Jurkat, Clone E6-1 (cell line): Measurements from ENCODE around the gene ANKS1A.

Source experiments
- DNase-seq: peaks from one replicate; pipeline ENCODE4 v3.0.0-alpha.2; 2011; ENCODE audit warnings: low read depth, low spot score
- H3K4me3 ChIP-seq: 2 replicates; pipeline ENCODE4 v1.5.1; 2011; ENCODE audit warnings: mild to moderate bottlenecking, low read length, control low read depth, moderate library complexity

Gene ANKS1A

DNA sequence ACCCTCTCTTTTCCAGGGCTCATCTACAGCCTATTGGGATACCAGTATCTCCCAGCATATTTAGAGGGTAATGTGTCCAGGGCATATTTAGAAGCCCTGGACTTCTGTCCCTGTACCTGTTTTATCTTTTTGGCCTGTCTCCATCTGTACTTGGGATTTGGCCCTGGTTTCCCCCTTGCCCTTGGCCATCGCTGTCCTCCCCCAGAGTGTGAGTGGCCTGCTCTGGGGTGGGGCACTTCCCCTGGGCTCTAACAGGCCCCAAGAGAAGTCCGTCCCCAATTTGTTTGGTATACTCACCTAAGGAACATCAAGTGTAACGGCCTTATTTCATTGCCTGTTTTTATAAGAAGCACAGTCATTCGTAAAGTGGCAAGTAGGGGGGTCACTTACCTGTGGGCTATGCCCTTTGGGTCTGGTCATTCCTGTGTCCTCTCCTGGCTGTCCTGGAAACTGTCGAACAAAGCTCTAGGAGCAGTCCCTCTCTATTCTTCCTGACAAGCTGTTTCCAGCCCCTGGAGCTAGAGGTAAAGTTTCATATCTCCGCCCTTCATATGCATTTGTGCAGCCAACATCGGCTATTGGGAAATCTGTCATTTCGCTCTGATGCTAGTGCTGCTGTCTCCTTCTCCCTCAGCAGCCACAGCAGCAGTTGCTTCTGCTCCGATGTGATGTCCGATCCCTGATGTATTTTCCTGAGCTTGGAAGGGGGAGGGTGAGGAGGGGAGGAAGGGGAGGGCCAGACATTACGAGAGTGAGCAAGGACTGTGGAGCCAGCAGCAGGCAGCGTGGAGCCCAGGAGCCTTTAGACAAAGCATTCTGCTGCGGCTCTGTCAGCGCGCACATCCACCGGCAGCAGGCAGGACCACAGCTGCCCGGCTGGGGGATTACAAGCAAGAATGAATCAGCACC lies 168.6 kb downstream of the ANKS1A start:
- no peak for DNase-seq
- no peak overlapping the region for H3K4me3 ChIP-seq

DNA sequence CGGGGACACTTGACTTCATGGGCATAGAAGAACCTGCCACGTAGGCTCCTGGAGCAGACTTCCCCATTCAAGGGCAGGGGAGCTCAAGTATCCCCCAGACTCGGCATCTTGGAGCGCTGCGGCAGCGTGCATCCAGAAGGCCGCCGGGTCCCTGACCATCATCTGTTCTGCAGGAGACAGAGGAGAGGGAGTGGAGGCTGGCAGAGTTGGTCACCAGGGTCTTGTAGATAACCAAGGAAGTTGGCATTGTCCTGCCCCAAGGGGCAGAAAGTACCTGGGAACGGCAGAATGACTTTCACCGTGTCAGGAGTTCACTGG lies 169.3 kb downstream of the ANKS1A start:
- no peak for DNase-seq
- no peak overlapping the region for H3K4me3 ChIP-seq

GRCh38 chr6:35058865-35059522 lies 169.9 kb downstream of the ANKS1A start:
- peak; percentile 67 for DNase-seq

GRCh38 chr6:35059596-35060345 lies 170.7 kb downstream of the ANKS1A start:
- DNase-seq = no peak
- no peak overlapping the region for H3K4me3 ChIP-seq

More at GRCh38 chr6:35058865-35059522, 169.9 kb downstream of the ANKS1A start:
- H3K4me3 ChIP-seq = no peak overlapping the region

DNA sequence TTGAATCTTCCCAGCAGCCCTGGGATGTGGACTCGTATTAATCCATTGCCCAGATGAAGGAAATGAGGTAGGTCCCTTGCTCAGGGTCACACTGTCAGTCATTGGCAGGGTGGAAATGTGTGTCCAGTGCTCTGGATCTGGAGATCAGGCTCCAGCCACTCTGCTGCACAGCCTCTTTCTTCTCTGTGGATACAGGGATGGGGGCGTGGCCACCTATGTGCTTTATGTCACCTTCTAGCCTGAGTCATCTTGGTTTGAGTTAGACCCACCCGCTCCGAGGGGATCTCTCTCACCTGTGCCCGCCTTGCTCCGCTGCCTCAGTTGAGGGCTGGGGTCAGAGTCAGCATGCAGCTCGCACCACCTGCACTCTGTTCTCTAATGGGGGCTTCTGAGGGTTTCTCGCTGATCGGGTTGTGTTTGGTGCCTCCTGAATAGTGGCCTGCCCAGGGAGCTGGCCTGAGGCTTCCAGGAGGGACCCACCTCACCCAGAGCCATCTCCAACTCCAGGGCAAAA lies 172.1 kb downstream of the ANKS1A start:
- no peak for DNase-seq
- H3K4me3 ChIP-seq = no peak overlapping the region

DNA sequence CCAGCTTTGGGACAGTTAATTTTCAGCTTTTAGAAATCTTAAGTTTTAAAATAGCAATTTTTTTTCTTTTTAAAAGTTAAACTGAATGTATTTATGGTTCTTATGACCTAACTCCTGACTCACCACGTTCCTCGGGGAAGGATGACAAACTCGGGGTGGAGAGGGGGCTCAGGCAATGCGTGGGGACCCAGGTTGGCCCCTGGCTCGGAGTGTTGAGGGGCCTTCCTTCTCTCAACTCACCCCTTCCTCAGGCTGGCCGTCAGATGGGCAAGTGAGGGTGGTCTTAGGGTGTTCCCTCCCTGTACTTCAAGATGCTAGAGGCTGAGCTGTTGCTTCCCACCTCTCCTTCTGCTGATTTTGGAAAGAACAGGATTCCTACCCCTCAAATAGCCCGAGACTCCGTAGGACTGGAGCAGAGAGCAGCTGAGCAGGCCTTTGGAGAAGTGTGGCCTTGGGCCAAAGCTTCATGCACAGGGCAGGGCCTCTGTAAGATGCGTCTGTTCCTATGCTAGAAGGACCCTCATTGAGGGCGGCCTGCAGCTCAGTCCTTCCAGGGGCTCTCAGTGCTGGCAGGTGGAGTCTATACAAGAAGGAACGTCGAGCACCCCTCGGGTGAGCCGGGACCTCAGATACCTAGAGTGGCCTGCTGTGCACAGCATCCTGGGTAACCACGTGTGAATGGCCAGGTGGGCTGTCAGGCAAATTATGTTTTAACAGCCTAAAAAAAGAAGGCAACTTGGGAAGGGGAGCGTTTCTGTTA lies 172.8 kb downstream of the ANKS1A start:
- H3K4me3 ChIP-seq = no peak overlapping the region

GRCh38 chr6:35062676-35063574 lies 173.9 kb downstream of the ANKS1A start:
- DNase-seq = peak; percentile 95
- no peak overlapping the region for H3K4me3 ChIP-seq

More for the DNA sequence above, 172.8 kb downstream of the ANKS1A start:
- no peak for DNase-seq

DNA sequence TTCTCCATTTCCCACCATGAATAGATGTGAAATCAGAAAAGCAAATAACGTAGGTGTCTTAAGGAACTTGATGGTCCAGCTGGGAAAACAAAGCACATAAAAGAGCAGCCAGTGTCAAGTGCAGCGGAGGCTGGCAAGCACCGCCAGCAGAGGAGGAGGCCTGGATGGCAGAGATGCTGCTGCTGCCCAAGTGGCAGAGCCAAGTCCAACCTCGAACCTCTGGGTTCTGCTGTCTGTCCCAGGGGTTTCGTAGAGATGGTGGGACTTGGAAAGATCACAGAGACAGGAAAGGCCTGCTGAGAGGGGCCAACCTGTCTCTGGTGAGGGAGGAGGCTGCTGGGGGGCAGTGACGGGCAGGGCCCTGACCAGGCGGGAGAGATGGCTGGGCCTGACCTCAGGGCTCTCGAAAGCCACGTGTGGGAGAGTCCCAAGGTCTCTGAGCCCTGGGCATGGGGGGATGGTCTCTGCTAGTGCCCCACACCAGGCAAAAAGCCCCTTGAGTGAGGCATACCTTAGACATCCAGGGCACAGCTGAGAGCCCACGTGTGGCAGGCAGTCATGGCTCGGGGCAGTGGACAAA lies 174.7 kb downstream of the ANKS1A start:
- DNase-seq = no peak
- no peak overlapping the region for H3K4me3 ChIP-seq

DNA sequence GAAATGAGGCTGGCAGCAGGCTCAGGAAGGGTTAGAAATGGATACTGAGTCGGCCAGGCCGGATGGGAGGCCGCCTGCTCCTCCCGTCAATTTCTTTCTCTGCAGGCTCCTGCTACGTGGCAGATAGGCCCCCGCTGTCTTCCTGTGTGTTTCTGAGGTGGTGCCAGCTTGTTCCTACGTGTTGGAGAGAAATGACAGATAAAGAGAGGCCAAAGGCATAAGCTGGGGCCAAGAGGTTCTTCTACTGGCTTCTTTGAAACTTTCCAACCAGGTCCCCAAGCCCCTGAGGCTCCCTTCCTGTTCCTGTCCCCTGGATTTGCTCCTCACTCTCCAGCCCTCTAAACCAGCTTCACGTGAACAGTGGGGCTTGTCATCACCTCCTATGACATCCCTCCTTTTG lies 175.2 kb downstream of the ANKS1A start:
- H3K4me3 ChIP-seq = no peak overlapping the region
- DNase-seq = no peak

GRCh38 chr6:35064757-35065440 lies 175.8 kb downstream of the ANKS1A start:
- DNase-seq = no peak
- H3K4me3 ChIP-seq = no peak overlapping the region

GRCh38 chr6:35065441-35065800 lies 176.4 kb downstream of the ANKS1A start:
- no peak for DNase-seq
- H3K4me3 ChIP-seq = no peak overlapping the region

- no peak for DNase-seq
- H3K4me3 ChIP-seq = no peak overlapping the region
These were observed 176.8 kb downstream of the ANKS1A start for GRCh38 chr6:35065870-35066269.

DNA sequence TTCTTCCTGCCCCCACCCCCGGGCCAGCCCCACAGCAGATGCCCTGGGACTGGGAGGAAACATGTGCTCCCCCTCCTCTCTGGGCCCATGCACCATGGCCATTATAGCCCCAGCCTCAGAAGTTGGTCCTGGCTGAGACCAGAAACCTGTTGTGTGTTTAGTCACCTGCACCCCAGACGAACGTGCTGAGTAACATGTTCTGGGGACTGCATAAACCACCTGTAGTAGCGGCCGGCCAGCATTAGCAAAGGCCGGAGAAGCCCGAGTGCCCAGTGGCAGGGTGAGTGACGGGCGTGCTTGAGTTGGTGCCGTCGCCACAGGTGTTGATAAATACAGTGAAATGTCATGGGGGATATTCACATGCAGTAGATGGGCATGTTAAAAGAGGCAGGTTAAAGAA lies 178.2 kb downstream of the ANKS1A start:
- no peak for DNase-seq
- H3K4me3 ChIP-seq = no peak overlapping the region

DNA sequence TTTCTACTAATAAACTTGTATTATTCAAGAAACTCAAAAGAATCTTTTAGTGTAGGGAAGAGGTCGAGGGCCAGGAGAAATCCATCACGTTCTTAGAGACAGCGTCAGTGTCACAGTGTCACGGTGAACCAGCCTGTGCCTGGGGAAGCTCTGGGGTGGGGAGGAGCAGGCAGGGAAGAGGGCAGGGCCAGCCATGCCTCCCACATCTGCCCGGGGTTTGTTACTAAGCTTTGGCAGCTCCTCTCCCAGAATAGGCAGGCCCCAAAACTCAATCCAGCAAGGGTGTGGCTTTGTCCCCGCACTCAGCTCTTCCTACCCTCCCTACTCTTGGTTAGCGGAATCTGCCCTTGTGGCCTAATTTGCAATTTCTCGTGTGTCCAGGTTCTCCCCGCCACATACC lies 179.2 kb downstream of the ANKS1A start:
- no peak for DNase-seq
- no peak overlapping the region for H3K4me3 ChIP-seq

DNA sequence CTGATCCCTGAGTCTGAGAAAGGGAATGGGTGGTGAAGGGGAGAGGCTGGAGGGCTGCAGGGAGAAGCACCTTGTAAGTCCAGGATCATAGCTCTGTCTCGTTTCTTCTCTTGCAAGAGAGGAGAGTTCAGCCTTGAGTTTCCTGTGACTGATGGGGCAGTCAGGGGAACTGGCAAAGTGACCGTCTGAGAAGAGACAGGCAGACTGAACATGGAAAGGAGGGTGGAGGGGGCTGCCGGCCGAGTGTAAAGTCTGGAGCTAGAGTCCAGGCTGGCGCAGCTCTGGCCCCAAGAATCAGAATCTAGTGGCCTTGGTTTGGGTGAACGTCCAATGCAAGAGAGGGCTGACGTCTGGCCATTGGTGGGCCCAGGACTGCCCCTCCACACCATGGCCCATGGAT lies 179.6 kb downstream of the ANKS1A start:
- DNase-seq = no peak
- H3K4me3 ChIP-seq = no peak overlapping the region

- H3K4me3 ChIP-seq = no peak overlapping the region
- DNase-seq = no peak
These were observed 180.2 kb downstream of the ANKS1A start for GRCh38 chr6:35069262-35069661.

DNA sequence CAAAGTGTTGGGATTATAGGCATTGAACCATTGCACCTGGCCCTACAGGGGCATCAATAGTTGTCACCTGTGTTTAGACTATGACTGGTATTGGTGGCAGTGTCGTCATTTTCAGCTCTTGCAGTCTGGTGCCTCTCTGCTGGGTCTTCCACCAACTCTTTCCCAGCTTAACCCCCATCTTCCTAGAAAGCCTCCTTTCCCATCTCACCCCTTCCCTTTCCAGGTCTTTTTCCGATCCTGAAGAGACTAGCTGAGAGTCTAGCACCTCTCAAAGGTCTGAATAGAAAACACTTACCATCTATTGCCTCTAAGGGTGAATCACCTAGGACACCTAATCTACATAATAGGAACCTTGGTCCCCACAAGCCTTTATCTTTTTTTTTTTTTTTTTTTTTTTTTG lies 181.1 kb downstream of the ANKS1A start:
- DNase-seq = no peak
- H3K4me3 ChIP-seq = no peak overlapping the region
